H1 (cell line): ENCODE data around the gene DYNC2H1.

Experiments
- CBX8 ChIP-seq: fragments of 300-800, 300-1000 bp; sonication (generic); IDR thresholded peaks from 2 replicates; pipeline ENCODE4 v1.7.1; 2016; ENCODE audit warnings: low read depth, low read length, borderline replicate concordance
- EZH2 ChIP-seq: fragments of 200-600 bp; sonication (generic); IDR thresholded peaks from 2 replicates; pipeline ENCODE4 v1.7.1; 2012; ENCODE audit warnings: low read depth, mild to moderate bottlenecking, moderate library complexity, low read length, inconsistent platforms; ENCODE audit not compliant: severe bottlenecking
- GTF2F1 ChIP-seq: IDR thresholded peaks from 2 replicates; pipeline ENCODE4 v1.6.1; 2012; ENCODE audit warnings: low read depth, low read length, improper control_type of control experiment, borderline replicate concordance
- POLR2A ChIP-seq, 2 experiments: IDR thresholded peaks; 1 replicate in 1 of 2; 2 replicates in 1 of 2; pipeline ENCODE4 v1.6.1; 2011; ENCODE audit warnings: low read depth in 2 of 2, low read length in 2 of 2, mild to moderate bottlenecking in 2 of 2; ENCODE audit errors: control extremely low read depth in 1 of 2
- POLR2AphosphoS5 ChIP-seq: IDR thresholded peaks from 2 replicates; pipeline ENCODE4 v1.6.1; 2011; ENCODE audit warnings: low read depth, low read length
- RXRA ChIP-seq: IDR thresholded peaks from 2 replicates; pipeline ENCODE4 v1.6.1; 2011; ENCODE audit warnings: low read depth, mild to moderate bottlenecking, low read length, moderate library complexity; ENCODE audit not compliant: insufficient read depth
- SP1 ChIP-seq: IDR thresholded peaks from 2 replicates; pipeline ENCODE4 v1.6.1; 2011; ENCODE audit warnings: low read depth, low read length
- SP2 ChIP-seq: IDR thresholded peaks from 2 replicates; pipeline ENCODE4 v1.6.1; 2012; ENCODE audit warnings: mild to moderate bottlenecking, low read length, inconsistent platforms
- YY1 ChIP-seq: IDR thresholded peaks from 2 replicates; pipeline ENCODE4 v1.6.1; 2011; ENCODE audit warnings: low read depth, mild to moderate bottlenecking, low read length
- TF ChIP-seq, protein P1 (sequence below), 3 experiments: IDR thresholded peaks; 1 replicate in 2 of 3; 2 replicates in 1 of 3; pipeline versions ENCODE4 v1.5.1 to v1.6.1; 2011; ENCODE audit warnings: low read length in 3 of 3, mild to moderate bottlenecking in 3 of 3, inconsistent platforms in 2 of 3, low read depth in 1 of 3, moderate library complexity in 1 of 3; ENCODE audit not compliant: insufficient read depth in 1 of 3; ENCODE audit errors: control extremely low read depth in 1 of 3
- TF ChIP-seq, protein P2 (sequence below): IDR thresholded peaks from 2 replicates; pipeline ENCODE4 v1.6.1; 2012; ENCODE audit warnings: inconsistent platforms
- TF ChIP-seq, protein P3 (sequence below): IDR thresholded peaks from 2 replicates; pipeline ENCODE4 v1.6.1; 2011; ENCODE audit warnings: low read length, improper control_type of control experiment

DNA sequence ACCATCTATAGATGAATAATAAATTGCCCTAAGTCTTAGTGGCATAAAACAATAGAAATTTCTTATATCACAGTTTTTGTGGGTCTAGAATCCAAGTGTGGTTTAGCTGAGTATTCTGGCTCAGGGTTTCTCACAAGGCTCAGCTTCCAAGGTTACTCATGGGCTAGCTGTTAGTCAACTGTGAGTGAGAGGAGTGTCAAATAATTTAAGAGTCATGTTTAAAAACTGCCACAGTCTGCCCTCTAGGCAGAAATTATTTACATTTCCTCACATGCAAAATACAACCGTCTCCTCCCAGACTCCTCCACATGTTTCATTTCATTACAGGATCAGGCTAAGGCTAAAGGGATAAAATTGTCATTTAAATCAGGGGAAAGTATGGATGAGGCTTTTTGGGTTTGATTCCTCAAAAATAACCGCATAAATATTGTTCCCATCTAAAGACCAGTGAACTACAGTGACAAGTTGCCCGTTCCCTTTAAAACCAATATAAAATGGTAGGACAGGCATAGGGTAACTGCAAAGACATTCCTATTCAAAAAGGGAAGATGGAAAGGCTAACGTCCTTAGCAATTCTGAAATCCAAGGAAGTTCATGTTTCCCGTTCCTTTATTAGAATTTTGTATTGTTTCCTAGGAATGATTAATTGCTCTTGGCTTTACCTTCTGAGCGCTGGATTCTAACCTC is 324.3 kb downstream of the DYNC2H1 start:
- TF ChIP-seq SP2 = no peak
- no peak for TF ChIP-seq GTF2F1
- TF ChIP-seq, protein P1, sequence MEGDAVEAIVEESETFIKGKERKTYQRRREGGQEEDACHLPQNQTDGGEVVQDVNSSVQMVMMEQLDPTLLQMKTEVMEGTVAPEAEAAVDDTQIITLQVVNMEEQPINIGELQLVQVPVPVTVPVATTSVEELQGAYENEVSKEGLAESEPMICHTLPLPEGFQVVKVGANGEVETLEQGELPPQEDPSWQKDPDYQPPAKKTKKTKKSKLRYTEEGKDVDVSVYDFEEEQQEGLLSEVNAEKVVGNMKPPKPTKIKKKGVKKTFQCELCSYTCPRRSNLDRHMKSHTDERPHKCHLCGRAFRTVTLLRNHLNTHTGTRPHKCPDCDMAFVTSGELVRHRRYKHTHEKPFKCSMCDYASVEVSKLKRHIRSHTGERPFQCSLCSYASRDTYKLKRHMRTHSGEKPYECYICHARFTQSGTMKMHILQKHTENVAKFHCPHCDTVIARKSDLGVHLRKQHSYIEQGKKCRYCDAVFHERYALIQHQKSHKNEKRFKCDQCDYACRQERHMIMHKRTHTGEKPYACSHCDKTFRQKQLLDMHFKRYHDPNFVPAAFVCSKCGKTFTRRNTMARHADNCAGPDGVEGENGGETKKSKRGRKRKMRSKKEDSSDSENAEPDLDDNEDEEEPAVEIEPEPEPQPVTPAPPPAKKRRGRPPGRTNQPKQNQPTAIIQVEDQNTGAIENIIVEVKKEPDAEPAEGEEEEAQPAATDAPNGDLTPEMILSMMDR (IDR thresholded peaks at IDR 0.05; ENCODE audit: control extremely low read depth in 1 of 3, insufficient read depth in 1 of 3, low read depth in 1 of 3, low read length in 3 of 3) = no peak
- no peak for TF ChIP-seq EZH2
- TF ChIP-seq POLR2AphosphoS5 = no peak
- TF ChIP-seq, protein P2, sequence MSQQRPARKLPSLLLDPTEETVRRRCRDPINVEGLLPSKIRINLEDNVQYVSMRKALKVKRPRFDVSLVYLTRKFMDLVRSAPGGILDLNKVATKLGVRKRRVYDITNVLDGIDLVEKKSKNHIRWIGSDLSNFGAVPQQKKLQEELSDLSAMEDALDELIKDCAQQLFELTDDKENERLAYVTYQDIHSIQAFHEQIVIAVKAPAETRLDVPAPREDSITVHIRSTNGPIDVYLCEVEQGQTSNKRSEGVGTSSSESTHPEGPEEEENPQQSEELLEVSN = no peak
- TF ChIP-seq POLR2A (IDR thresholded peaks at IDR 0.05; ENCODE audit: control extremely low read depth in 1 of 2, low read depth in 2 of 2, low read length in 2 of 2) = no peak
- no peak for TF ChIP-seq YY1
- no peak for TF ChIP-seq SP1
- no peak for TF ChIP-seq RXRA
- TF ChIP-seq, protein P3, sequence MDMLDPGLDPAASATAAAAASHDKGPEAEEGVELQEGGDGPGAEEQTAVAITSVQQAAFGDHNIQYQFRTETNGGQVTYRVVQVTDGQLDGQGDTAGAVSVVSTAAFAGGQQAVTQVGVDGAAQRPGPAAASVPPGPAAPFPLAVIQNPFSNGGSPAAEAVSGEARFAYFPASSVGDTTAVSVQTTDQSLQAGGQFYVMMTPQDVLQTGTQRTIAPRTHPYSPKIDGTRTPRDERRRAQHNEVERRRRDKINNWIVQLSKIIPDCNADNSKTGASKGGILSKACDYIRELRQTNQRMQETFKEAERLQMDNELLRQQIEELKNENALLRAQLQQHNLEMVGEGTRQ = no peak
- TF ChIP-seq CBX8 = no peak
